MM.1S (cell line): ENCODE data around the gene FFAR4.

Experiments
- DNase-seq: peaks from one replicate; pipeline ENCODE4 v3.0.0-alpha.2; 2015
- H2AFZ ChIP-seq: fragments of 300-600 bp; sonication (generic); 2 replicates; pipeline ENCODE4 v1.6.0; 2016; ENCODE audit warnings: antibody characterized with exemption, low read length
- H3F3A ChIP-seq: fragments of 300-600 bp; sonication (generic); 2 replicates; pipeline ENCODE4 v1.6.1; 2016; ENCODE audit warnings: mild to moderate bottlenecking, antibody characterized with exemption, low read length, moderate library complexity, mixed read lengths; ENCODE audit not compliant: insufficient read depth
- H3K27ac ChIP-seq: fragments of 300-600 bp; sonication (generic); 2 replicates; pipeline ENCODE4 v1.5.1; 2016; ENCODE audit warnings: mild to moderate bottlenecking, low read length
- H3K27me3 ChIP-seq: fragments of 300-600 bp; sonication (generic); replicated peaks from 2 replicates; pipeline ENCODE4 v1.6.0; 2016; ENCODE audit warnings: low read length; ENCODE audit not compliant: insufficient read depth
- H3K36me3 ChIP-seq: fragments of 300-600 bp; sonication (generic); replicated peaks from 2 replicates; pipeline ENCODE4 v1.6.1; 2016; ENCODE audit warnings: mild to moderate bottlenecking, low read length, mixed read lengths; ENCODE audit not compliant: insufficient read depth
- H3K4me1 ChIP-seq: fragments of 300-600 bp; sonication (generic); 2 replicates; pipeline ENCODE4 v1.6.1; 2016; ENCODE audit warnings: low read length, mixed read lengths
- H3K4me2 ChIP-seq: fragments of 300-600 bp; sonication (generic); 2 replicates; pipeline ENCODE4 v1.6.0; 2016; ENCODE audit warnings: low read depth, low read length
- H3K4me3 ChIP-seq: fragments of 300-600 bp; sonication (generic); 2 replicates; pipeline ENCODE4 v1.5.1; 2016; ENCODE audit warnings: low read length, mixed read lengths
- H3K79me2 ChIP-seq: fragments of 300-600 bp; sonication (generic); 2 replicates; pipeline ENCODE4 v1.6.1; 2016; ENCODE audit warnings: mixed run types, low read length, mixed read lengths
- H3K9ac ChIP-seq: fragments of 300-600 bp; sonication (generic); 2 replicates; pipeline ENCODE4 v1.6.1; 2016; ENCODE audit warnings: low read length, mixed read lengths
- H3K9me2 ChIP-seq: fragments of 300-600 bp; sonication (generic); replicated peaks from 2 replicates; pipeline ENCODE4 v1.6.1; 2016; ENCODE audit warnings: mild to moderate bottlenecking, low read length, mixed read lengths; ENCODE audit not compliant: insufficient read depth
- H3K9me3 ChIP-seq: fragments of 300-600 bp; sonication (generic); replicated peaks from 2 replicates; pipeline ENCODE4 v1.6.1; 2016; ENCODE audit warnings: mild to moderate bottlenecking, low read length, mixed read lengths; ENCODE audit not compliant: insufficient read depth
- H4K20me1 ChIP-seq: fragments of 300-600 bp; sonication (generic); 2 replicates; pipeline ENCODE4 v1.6.1; 2016; ENCODE audit warnings: mild to moderate bottlenecking, low read length, moderate library complexity, mixed read lengths; ENCODE audit not compliant: insufficient read depth
- CTCF ChIP-seq: fragments of 300-600 bp; sonication (generic); IDR thresholded peaks from 2 replicates; pipeline ENCODE4 v1.5.1; 2016; ENCODE audit warnings: antibody characterized with exemption, low read length, mixed read lengths
- EZH2 ChIP-seq: fragments of 300-600 bp; sonication (generic); optimal IDR thresholded peaks from 2 replicates; pipeline ENCODE3; 2017; ENCODE audit warnings: low read depth, mild to moderate bottlenecking, antibody characterized with exemption, low read length, mixed read lengths
- EZH2phosphoT487 ChIP-seq: fragments of 300-600 bp; sonication (generic); IDR thresholded peaks from 2 replicates; pipeline ENCODE4 v1.6.1; 2018; ENCODE audit warnings: antibody characterized with exemption, low read length

Gene FFAR4

GRCh38 chr10:93572606-93573005 lies 6.1 kb downstream of the FFAR4 start:
- Histone ChIP-seq H3K36me3 (no peaks in the 10 kb centered on the region), H3K9me2 (no peaks in the 10 kb centered on the region), H3F3A (no peaks in the 10 kb centered on the region), H3K79me2 (no peaks in the 10 kb centered on the region), H4K20me1 (no peaks in the 10 kb centered on the region), H3K4me3 (no peak overlapping the region), H3K27me3 (no peaks in the 10 kb centered on the region), H2AFZ (no peak overlapping the region), H3K4me2 (no peak overlapping the region), H3K9me3 (no peaks in the 10 kb centered on the region), H3K9ac (no peak overlapping the region), H3K27ac (no peak overlapping the region), H3K4me1 (no peaks in the 10 kb centered on the region)
- no peak for TF ChIP-seq CTCF
- TF ChIP-seq EZH2phosphoT487: no peak
- TF ChIP-seq EZH2: no peak
- DNase-seq: no peak

DNA sequence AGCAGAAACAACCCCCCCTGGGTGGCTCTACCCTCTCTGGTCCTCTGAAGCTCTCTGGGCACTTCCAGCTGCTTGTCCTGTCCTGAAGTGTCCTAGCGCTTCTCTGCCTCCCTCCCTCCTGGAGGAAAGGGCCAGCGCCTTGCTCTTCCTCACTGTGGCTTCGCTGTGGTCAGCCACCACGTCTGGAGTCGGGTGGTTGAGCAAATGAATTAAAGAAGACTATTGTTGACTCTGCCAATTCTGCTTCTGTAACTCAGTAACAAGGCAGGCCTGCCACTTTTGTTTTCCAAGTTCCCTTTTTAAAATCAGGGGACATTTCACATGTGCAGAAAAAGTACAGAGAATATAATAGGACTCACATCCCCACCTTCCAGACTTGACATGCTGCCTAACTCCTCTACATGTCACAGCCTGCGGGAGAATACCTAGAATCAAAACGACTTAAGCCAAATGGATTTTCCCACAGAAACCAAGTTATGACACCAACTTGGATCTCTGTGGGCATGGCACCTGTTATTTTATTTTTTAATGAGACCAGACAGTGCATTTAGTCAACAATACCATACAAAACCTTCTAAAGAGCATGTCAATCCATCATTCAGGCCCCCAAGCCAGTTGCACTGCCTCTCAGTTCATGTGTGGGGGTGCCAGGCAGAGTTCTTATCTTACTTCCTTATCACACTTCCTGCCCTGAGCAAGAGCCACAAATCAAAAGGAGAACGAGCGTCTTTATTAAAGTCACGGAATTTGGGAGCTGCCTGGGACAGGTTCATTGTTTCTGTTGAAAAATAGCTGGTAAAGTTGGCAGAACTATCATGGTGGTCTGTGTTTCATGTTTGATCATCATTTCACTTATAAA lies 6.8 kb downstream of the FFAR4 start:
- H2AFZ ChIP-seq: no peak overlapping the region
- no peaks in the 10 kb centered on the region for H4K20me1 ChIP-seq
- no peaks in the 10 kb centered on the region for H3K9me3 ChIP-seq
- H3K4me2 ChIP-seq: no peak overlapping the region
- H3K27ac ChIP-seq: no peak overlapping the region
- no peaks in the 10 kb centered on the region for H3K36me3 ChIP-seq
- H3K4me3 ChIP-seq: no peak overlapping the region
- H3K79me2 ChIP-seq: no peaks in the 10 kb centered on the region
- TF ChIP-seq EZH2phosphoT487: no peak
- TF ChIP-seq CTCF: no peak
- no peak for TF ChIP-seq EZH2
- H3F3A ChIP-seq: no peaks in the 10 kb centered on the region
- DNase-seq: no peak
- H3K9me2 ChIP-seq: no peaks in the 10 kb centered on the region
- H3K27me3 ChIP-seq: no peaks in the 10 kb centered on the region
- H3K9ac ChIP-seq: no peak overlapping the region
- no peaks in the 10 kb centered on the region for H3K4me1 ChIP-seq

GRCh38 chr10:93573924-93574323 lies 7.5 kb downstream of the FFAR4 start:
- Histone ChIP-seq H2AFZ (no peak overlapping the region), H3K27ac (no peak overlapping the region), H4K20me1 (no peaks in the 10 kb centered on the region), H3K4me3 (no peak overlapping the region), H3K36me3 (no peaks in the 10 kb centered on the region), H3K27me3 (no peaks in the 10 kb centered on the region), H3K9ac (no peak overlapping the region), H3K4me1 (no peaks in the 10 kb centered on the region), H3K9me3 (no peaks in the 10 kb centered on the region), H3K79me2 (no peaks in the 10 kb centered on the region), H3K4me2 (no peak overlapping the region), H3K9me2 (no peaks in the 10 kb centered on the region), H3F3A (no peaks in the 10 kb centered on the region)
- no peak for DNase-seq
- TF ChIP-seq CTCF: no peak
